Omental fat pad (tissue), 4 donors: ENCODE results near the gene NKD2. TPM values are rescaled to one million over a fixed set of nuclear protein-coding genes. Genes with fewer than 3 reads are reported as not detected.
"Not testable (repeated sequence)": the region's sequence is repeated elsewhere in the genome, so short reads cannot be mapped to it uniquely, and the experiment has no call there.

Experiments
- ATAC-seq: fragments of 150-250 bp; one replicate; pipeline ENCODE4 v1.9.1; 2016; ENCODE audit warnings: mild to moderate bottlenecking, moderate library complexity; ENCODE audit not compliant: low FRiP score
- DNase-seq: peaks from one replicate; pipeline ENCODE4 v3.0.0-alpha.2; 2019; ENCODE audit warnings: low spot score
- total RNA-seq, 4 donors: library from RNA; depleted of rRNA; stranded (reverse); fragments of >200 nt; gene quantifications; one replicate each; pipeline ENCODE4 v1.1.0, GENCODE V29; 2016
- TF ChIP-seq, protein P1 (sequence below), 3 donors: fragments of 450-650 bp; IDR thresholded peaks; one replicate each; pipeline ENCODE4 v1.5.1; 2016 to 2017; ENCODE audit warnings: antibody characterized with exemption in 3 of 3, mild to moderate bottlenecking in 3 of 3, moderate library complexity in 2 of 3

The NKD2 gene
- total RNA-seq, 4 donors from 2014 or later = 1.1 to 7.1 (median 1.8) TPM

DNA sequence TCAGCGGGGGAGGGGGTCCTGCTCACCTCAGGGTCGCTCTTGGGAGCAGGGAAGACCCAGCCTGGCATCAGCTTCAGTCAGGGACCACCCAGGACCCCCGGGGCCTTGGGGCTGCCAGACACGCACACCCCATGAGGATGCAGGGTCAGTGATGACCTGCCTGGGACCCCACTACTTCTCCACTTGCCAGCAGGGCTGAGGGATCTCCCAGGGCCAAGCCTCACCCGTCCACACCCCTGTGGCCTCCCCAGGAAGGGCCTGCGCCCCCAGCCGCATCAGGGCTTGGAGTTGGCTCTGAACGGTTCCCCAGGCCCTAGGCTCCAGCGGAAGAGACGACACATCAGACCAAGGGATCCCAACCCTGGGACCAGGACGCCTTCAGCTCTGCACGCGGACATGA is 69.6 kb downstream of the NKD2 start:
- TF ChIP-seq, protein P1, sequence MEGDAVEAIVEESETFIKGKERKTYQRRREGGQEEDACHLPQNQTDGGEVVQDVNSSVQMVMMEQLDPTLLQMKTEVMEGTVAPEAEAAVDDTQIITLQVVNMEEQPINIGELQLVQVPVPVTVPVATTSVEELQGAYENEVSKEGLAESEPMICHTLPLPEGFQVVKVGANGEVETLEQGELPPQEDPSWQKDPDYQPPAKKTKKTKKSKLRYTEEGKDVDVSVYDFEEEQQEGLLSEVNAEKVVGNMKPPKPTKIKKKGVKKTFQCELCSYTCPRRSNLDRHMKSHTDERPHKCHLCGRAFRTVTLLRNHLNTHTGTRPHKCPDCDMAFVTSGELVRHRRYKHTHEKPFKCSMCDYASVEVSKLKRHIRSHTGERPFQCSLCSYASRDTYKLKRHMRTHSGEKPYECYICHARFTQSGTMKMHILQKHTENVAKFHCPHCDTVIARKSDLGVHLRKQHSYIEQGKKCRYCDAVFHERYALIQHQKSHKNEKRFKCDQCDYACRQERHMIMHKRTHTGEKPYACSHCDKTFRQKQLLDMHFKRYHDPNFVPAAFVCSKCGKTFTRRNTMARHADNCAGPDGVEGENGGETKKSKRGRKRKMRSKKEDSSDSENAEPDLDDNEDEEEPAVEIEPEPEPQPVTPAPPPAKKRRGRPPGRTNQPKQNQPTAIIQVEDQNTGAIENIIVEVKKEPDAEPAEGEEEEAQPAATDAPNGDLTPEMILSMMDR (IDR thresholded peaks at IDR 0.05) = no peak
- ATAC-seq (no peak), DNase-seq (no peak)

DNA sequence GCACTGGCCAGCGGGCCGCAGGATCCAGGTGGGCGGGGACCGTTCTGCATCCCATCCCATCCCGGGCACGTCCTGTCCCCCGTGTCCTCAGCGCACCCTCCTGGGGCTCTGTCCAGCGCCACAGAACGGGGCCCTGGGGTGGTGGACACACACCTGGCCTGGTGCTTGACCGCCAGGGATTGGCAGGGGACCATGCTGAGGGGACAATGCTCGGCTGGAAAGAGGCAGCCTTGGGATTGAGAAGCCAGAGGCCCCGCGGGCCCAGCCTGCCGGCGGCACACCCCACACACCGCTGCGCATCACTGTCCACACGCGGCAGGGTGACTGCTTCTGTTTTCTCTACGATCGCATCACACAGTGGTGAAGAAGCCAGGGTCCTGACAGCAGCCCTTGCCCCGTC is 70.2 kb downstream of the NKD2 start:
- ATAC-seq (no peak), DNase-seq (no peak)
- TF ChIP-seq, protein P1 (IDR thresholded peaks at IDR 0.05) = no peak

DNA sequence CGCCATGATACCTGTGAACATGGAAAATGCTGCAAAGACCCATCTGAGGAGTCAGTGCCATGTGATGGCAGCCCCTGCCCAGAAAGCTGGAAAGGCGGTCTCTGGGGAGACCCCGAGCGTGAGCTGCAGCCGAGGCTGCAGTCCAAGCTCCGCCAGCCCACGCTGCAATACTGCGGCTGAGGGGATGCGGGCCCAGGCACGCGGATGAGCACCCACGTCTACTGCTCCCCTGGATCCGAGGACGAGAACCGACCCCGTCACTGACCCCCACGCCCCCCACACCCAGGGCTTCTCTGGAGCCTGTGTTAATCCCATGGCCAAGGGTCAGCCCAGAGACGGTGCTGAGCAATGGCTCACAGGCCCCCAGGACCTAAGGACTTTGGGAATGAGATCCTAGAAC is 70.9 kb downstream of the NKD2 start:
- DNase-seq (no peak), ATAC-seq (no peak)
- TF ChIP-seq, protein P1 (IDR thresholded peaks at IDR 0.05) = no peak

DNA sequence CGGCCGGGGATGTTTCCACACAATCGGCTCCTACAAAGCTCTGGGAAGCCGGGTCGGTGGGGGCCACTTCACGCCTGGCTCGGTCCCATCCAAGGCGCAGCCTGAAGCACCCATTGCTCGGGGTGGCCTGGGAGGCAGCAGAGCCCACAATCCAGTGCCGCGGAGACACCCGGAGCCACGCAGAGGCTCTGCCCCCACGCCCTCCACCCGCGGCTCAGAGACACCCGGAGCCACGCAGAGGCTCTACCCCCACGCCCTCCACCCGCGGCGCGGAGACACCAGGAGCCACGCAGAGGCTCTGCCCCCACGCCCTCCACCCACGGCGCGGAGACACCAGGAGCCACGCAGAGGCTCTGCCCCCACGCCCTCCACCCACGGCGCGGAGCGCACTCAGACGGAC is 71.4 kb downstream of the NKD2 start:
- no peak for ATAC-seq
- TF ChIP-seq, protein P1 (IDR thresholded peaks at IDR 0.05) = no peak
- DNase-seq = no peak

DNA sequence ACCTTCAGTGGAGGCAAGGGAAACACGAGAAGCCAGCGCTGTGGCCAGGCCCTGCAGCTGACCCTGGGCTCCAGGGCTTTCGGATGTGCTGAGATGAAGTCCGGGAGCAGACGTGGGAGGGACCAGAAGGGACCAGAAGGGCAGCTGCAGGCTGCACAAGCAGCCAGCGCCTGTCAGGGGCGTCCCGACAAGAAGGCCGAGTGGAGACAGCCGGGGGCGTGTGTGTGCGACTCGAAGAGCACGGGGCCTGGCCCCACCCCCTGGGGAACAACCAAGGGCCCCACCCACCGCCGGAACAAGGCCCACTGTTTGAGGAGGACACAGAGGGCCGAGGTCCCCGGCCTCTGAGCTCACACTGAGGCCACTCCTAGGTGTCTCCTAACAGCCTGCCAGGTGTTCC is 71.8 kb downstream of the NKD2 start:
- DNase-seq (no peak), ATAC-seq (no peak)
- TF ChIP-seq, protein P1 (IDR thresholded peaks at IDR 0.05) = no peak

DNA sequence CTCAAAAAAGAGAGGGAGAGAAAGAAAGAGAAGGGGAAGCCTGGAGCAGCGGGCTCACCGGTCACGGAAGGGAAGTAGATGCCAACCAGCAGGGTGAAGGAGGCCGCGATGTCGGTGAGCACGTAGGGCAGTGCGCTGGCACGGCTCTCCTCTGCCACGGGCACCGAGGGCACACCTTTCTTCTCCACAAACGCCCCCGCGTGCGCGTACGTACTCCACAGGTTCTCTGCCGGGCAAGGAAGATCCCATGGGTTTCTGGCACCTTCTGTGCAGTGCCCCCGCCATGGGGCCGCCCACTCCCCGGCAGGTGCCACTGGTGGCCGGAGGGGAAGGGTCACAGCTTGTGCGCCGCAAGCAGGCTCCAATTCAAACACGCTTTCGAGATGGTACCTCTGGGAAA is 72.9 kb downstream of the NKD2 start:
- DNase-seq (no peak), ATAC-seq (no peak)
- TF ChIP-seq, protein P1 (IDR thresholded peaks at IDR 0.05) = no peak

DNA sequence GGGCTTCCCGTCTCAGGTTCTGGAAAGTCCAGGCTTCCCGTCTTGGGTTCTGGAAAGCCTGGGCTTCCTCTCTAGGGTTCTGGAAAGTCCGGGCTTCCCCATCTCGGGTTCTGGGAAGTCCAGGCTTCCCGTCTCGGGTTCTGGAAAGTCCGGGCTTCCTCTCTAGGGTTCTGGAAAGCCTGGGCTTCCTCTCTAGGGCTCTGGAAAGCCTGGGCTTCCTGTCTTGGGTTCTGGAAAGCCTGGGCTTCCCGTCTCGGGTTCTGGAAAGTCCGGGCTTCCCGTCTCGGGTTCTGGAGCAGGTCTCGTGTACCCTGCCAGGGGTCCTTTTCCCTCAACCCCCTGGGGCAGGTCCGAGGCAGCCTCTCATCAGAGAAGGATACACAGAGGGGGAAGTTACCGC is 74.4 kb downstream of the NKD2 start:
- ATAC-seq, DNase-seq: not testable (repeated sequence)
